B cell (primary cell): ENCODE data around the gene ARPC2. TPM values are rescaled to one million over a fixed set of nuclear protein-coding genes. Genes with fewer than 3 reads are reported as not detected.
A peak's percentile ranks its signal among the peaks of the same experiment; 100 is the strongest.

ENCODE experiments used
- ATAC-seq: fragments of 200-7000 bp; cut with Tn5 transposase; one replicate; pipeline ENCODE4 v1.10.0; 2021; ENCODE audit warnings: low read depth, mild to moderate bottlenecking, moderate number of reproducible peaks, moderate library complexity
- CTCF ChIA-PET: fragments of 350-600 bp; sonication (Branson Sonifier 250); formaldehyde crosslinking; loops from one replicate; lab custom pipeline; 2021; ENCODE audit warnings: antibody characterized with exemption, inconsistent platforms; lab: Charles Lee
- POLR2A ChIA-PET: fragments of 350-600 bp; sonication (Branson Sonifier 250); formaldehyde crosslinking; loops from one replicate; lab custom pipeline; 2021; ENCODE audit warnings: antibody characterized with exemption; lab: Charles Lee
- DNase-seq: peaks from one replicate; pipeline ENCODE4 v3.0.0; 2013
- H2AFZ ChIP-seq: 2 replicates; pipeline ENCODE4 v1.6.1; 2012; ENCODE audit warnings: mild to moderate bottlenecking, low read depth, low read length; ENCODE audit not compliant: insufficient read depth, poor library complexity, severe bottlenecking
- H3K27ac ChIP-seq, 2 donors: 1 replicate in 1 of 2; 2 replicates in 1 of 2; pipeline ENCODE4 v1.5.1; 2012 to 2013; ENCODE audit warnings: low read length in 2 of 2, mild to moderate bottlenecking in 2 of 2, moderate library complexity in 1 of 2
- H3K27me3 ChIP-seq, 4 experiments: fragments of 200-600 bp in 1 of 4; sonication (generic) in 1 of 4; replicated peaks in 1 of 4; 1 replicate in 2 of 4; 2 replicates in 2 of 4; pipeline versions ENCODE4 v1.6.1 to v1.7.0; 2013 to 2016; ENCODE audit warnings: low read length in 3 of 4, mild to moderate bottlenecking in 2 of 4, mixed read lengths in 1 of 4, moderate library complexity in 1 of 4; ENCODE audit not compliant: insufficient read depth in 4 of 4, control insufficient read depth in 3 of 4; ENCODE audit errors: control extremely low read depth in 1 of 4
- H3K36me3 ChIP-seq, 2 experiments: replicated peaks in 1 of 2; 1 replicate in 1 of 2; 2 replicates in 1 of 2; pipeline versions ENCODE4 v1.6.1 to v1.7.1; 2013; ENCODE audit warnings: low read length in 1 of 2; ENCODE audit not compliant: insufficient read depth in 2 of 2, control insufficient read depth in 1 of 2; ENCODE audit errors: control extremely low read depth in 1 of 2, extremely low read depth in 1 of 2
- H3K4me1 ChIP-seq, 2 donors: fragments of 200-600 bp in 1 of 2; sonication (generic) in 1 of 2; 1 replicate in 1 of 2; 2 replicates in 1 of 2; pipeline versions ENCODE4 v1.5.1 to v1.6.1; 2013 to 2017; ENCODE audit warnings: low read length in 2 of 2; ENCODE audit not compliant: control insufficient read depth in 2 of 2, insufficient read depth in 2 of 2
- H3K4me2 ChIP-seq: replicated peaks from 2 replicates; pipeline ENCODE3; 2012; ENCODE audit warnings: mild to moderate bottlenecking, low read depth, low read length; ENCODE audit not compliant: poor library complexity, severe bottlenecking
- H3K4me3 ChIP-seq, 5 experiments: fragments of 200-600 bp in 1 of 5; sonication (generic) in 1 of 5; 1 replicate in 3 of 5; 2 replicates in 2 of 5; pipeline versions ENCODE4 v1.5.1 to v1.7.0; 2011 to 2016; ENCODE audit warnings: low read length in 4 of 5, mild to moderate bottlenecking in 4 of 5, low read depth in 2 of 5, control low read depth in 1 of 5, moderate library complexity in 1 of 5; ENCODE audit not compliant: insufficient read depth in 1 of 5; ENCODE audit errors: control extremely low read depth in 1 of 5, extremely low read depth in 1 of 5
- H3K79me2 ChIP-seq: fragments of 200-600 bp; sonication (generic); one replicate; pipeline ENCODE4 v1.6.0; 2016; ENCODE audit warnings: low read length; ENCODE audit not compliant: control insufficient read depth, insufficient read depth
- H3K9ac ChIP-seq: fragments of 200-600 bp; sonication (generic); 2 replicates; pipeline ENCODE4 v1.6.1; 2017; ENCODE audit warnings: mild to moderate bottlenecking, low read length, moderate library complexity
- H3K9me3 ChIP-seq, 3 donors: one replicate each; pipeline versions ENCODE4 v1.6.1 to v1.7.1; 2013; ENCODE audit warnings: low read length in 2 of 3; ENCODE audit not compliant: control insufficient read depth in 2 of 3, insufficient read depth in 1 of 3; ENCODE audit errors: control extremely low read depth in 1 of 3
- H4K20me1 ChIP-seq: 2 replicates; pipeline ENCODE4 v1.6.0; 2012; ENCODE audit warnings: mild to moderate bottlenecking, low read length; ENCODE audit not compliant: insufficient read depth, control insufficient read depth, poor library complexity, severe bottlenecking
- H3K27ac Mint-ChIP-seq: one replicate; pipeline ENCODE4 v1.8.0; 2021; ENCODE audit warnings: mixed read lengths
- H3K27me3 Mint-ChIP-seq: one replicate; pipeline ENCODE4 v1.8.0; 2021; ENCODE audit warnings: mixed read lengths
- H3K4me1 Mint-ChIP-seq: one replicate; pipeline ENCODE4 v1.8.0; 2021; ENCODE audit warnings: mixed read lengths
- H3K4me3 Mint-ChIP-seq: one replicate; pipeline ENCODE4 v1.8.0; 2021; ENCODE audit warnings: mixed read lengths
- H3K9me3 Mint-ChIP-seq: one replicate; pipeline ENCODE4 v1.8.0; 2022; ENCODE audit warnings: mixed read lengths; ENCODE audit not compliant: insufficient read depth
- EZH2 ChIP-seq: IDR thresholded peaks from 2 replicates; pipeline ENCODE4 v1.6.1; 2012; ENCODE audit warnings: borderline replicate concordance, low read depth, mild to moderate bottlenecking, moderate library complexity, low read length; ENCODE audit not compliant: insufficient read depth, poor library complexity, severe bottlenecking
- WGBS: methylation state at CpG from one replicate; pipeline ENCODE4 v1.1.5; 2013; ENCODE audit warnings: missing lambda C conversion rate; ENCODE audit not compliant: insufficient coverage; 5-methylcytosine and 5-hydroxymethylcytosine counted together
- intact Hi-C: fragments of 100-400 bp; cut with micrococcal nuclease; formaldehyde crosslinking; loops from one replicate; pipeline ENCODE4 v1.10.0; 2022
- polyA plus RNA-seq: library from polyadenylated mRNA; depleted of rRNA; stranded (reverse); fragments of >200 nt; gene quantifications from 2 replicates; pipeline ENCODE4 v1.2.3, GENCODE V29; 2012
- total RNA-seq, 2 donors: library from RNA; stranded (reverse); fragments of 120-200 nt in 1 of 2; gene quantifications; 1 replicate in 1 of 2; 2 replicates in 1 of 2; pipeline versions ENCODE4 v1.2.3 to v1.2.4, GENCODE V29; 2013 to 2022
- TF ChIP-seq, protein P1 (sequence below): fragments of 200-600 bp; IDR thresholded peaks from one replicate; pipeline ENCODE4 v1.8.0; 2022; ENCODE audit warnings: antibody characterized with exemption, mild to moderate bottlenecking

ARPC2 gene
- total and polyA plus RNA-seq, 2 donors (not counting 1 experiment from before 2014, with no cell fraction given) = 314 to 343 TPM

DNA sequence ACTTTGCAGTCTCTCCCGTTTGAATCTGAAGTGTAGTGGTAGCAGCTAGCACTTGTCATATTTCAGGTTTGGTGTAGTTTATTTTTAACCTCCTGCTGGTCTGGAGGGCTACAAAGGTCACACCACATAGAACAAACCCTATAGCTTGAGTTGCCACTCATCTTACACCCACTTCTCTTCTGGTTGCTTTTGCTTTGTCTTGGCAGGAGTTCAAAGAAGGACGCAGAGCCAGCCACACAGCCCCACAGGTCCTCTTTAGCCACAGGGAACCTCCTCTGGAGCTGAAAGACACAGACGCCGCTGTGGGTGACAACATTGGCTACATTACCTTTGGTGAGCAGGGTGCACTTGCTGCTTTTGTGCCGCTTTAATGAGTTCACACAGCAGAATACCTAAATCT, 28.2 kb downstream of the ARPC2 start:
- H3K4me1 ChIP-seq = no peaks in the 10 kb centered on the region
- no peak overlapping the region for H2AFZ ChIP-seq
- no peaks in the 10 kb centered on the region for H3K27me3 ChIP-seq
- 94% methylated on average over 3 of the region's 5 CpGs for WGBS
- peaks cover 5 to 97% of the 10 kb centered on the region in 2 experiments for H3K36me3 ChIP-seq
- no peak for ATAC-seq
- ChIA-PET CTCF (interaction anchor here (3.8 kb wide), 1 partner anchor 11 kb away, joined by 15 read pairs; no protein-coding TSS in a partner anchor), POLR2A (no interaction called here)
- H3K79me2 ChIP-seq = peaks cover 48% of the 10 kb centered on the region
- no peak overlapping the region for H3K9ac ChIP-seq
- no peaks in the 10 kb centered on the region for H3K9me3 ChIP-seq
- no peaks in the 10 kb centered on the region for H3K27me3 Mint-ChIP-seq
- DNase-seq = no peak
- no peaks in the 10 kb centered on the region for H3K4me1 Mint-ChIP-seq
- no peak overlapping the region for H3K4me3 ChIP-seq
- H3K9me3 Mint-ChIP-seq = no peaks in the 10 kb centered on the region
- no peak overlapping the region for H3K4me2 ChIP-seq
- H3K27ac Mint-ChIP-seq = no peak overlapping the region
- H3K4me3 Mint-ChIP-seq = no peak overlapping the region
- peaks cover 85% of the 10 kb centered on the region for H4K20me1 ChIP-seq
- TF ChIP-seq, protein P1, sequence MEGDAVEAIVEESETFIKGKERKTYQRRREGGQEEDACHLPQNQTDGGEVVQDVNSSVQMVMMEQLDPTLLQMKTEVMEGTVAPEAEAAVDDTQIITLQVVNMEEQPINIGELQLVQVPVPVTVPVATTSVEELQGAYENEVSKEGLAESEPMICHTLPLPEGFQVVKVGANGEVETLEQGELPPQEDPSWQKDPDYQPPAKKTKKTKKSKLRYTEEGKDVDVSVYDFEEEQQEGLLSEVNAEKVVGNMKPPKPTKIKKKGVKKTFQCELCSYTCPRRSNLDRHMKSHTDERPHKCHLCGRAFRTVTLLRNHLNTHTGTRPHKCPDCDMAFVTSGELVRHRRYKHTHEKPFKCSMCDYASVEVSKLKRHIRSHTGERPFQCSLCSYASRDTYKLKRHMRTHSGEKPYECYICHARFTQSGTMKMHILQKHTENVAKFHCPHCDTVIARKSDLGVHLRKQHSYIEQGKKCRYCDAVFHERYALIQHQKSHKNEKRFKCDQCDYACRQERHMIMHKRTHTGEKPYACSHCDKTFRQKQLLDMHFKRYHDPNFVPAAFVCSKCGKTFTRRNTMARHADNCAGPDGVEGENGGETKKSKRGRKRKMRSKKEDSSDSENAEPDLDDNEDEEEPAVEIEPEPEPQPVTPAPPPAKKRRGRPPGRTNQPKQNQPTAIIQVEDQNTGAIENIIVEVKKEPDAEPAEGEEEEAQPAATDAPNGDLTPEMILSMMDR = no peak
- TF ChIP-seq EZH2 = no peak
- intact Hi-C loops = no loop called here
- H3K27ac ChIP-seq = no peak overlapping the region

DNA sequence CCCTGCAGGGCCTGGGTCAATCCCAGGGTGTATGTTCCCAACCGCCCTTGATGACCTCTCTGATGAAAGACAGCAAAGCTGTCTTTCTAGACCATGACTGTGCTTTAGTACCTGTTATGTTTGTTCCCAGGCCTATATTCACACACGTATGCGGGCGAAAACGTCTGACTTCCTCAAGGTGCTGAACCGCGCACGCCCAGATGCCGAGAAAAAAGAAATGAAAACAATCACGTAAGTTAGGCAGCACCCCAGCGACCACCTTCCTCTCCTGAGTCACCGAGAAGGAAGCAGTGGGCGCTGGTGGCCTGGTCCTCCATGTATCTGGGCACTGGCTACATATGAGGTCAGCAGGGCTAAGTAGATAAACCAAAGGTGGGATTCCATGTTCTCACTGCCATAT, 32.7 kb downstream of the ARPC2 start:
- ChIA-PET CTCF (no interaction called here), POLR2A (no interaction called here)
- Mint-ChIP-seq H3K4me3 (no peak overlapping the region), H3K9me3 (no peaks in the 10 kb centered on the region), H3K27ac (peak overlapping the region; percentile 21), H3K27me3 (no peaks in the 10 kb centered on the region), H3K4me1 (no peaks in the 10 kb centered on the region)
- ATAC-seq (no peak), DNase-seq (no peak)
- H3K27ac ChIP-seq = peak overlapping the region in 1 of 2 donors; percentile 13
- H3K4me3 ChIP-seq = no peak overlapping the region
- H3K9ac ChIP-seq = no peak overlapping the region
- peaks cover 82% of the 10 kb centered on the region for H4K20me1 ChIP-seq
- H3K79me2 ChIP-seq = peaks cover 17% of the 10 kb centered on the region
- peaks cover 12 to 96% of the 10 kb centered on the region in 2 experiments for H3K36me3 ChIP-seq
- WGBS = 92% methylated on average over 13 of the region's 13 CpGs
- TF ChIP-seq, protein P1 = no peak
- TF ChIP-seq EZH2 = no peak
- H3K4me1 ChIP-seq = no peaks in the 10 kb centered on the region
- H3K27me3 ChIP-seq = no peaks in the 10 kb centered on the region
- H3K4me2 ChIP-seq = no peak overlapping the region
- H3K9me3 ChIP-seq = no peaks in the 10 kb centered on the region
- no peak overlapping the region for H2AFZ ChIP-seq
- intact Hi-C loops = no loop called here
